ES-I3 (cell line): ENCODE data around the gene FAM168A.

Source experiments
- H3K36me3 ChIP-seq: 2 replicates; pipeline ENCODE4 v1.6.1; 2013; ENCODE audit warnings: mild to moderate bottlenecking, low read length, control low read depth, moderate library complexity; ENCODE audit not compliant: insufficient read depth
- H3K4me1 ChIP-seq: 2 replicates; pipeline ENCODE4 v1.6.1; 2013; ENCODE audit warnings: mild to moderate bottlenecking, control low read depth, low read length; ENCODE audit not compliant: insufficient read depth
- H3K9ac ChIP-seq: 2 replicates; pipeline ENCODE4 v1.6.1; 2013; ENCODE audit warnings: low read depth, mild to moderate bottlenecking, low read length, moderate library complexity
- H3K9me3 ChIP-seq: 2 replicates; pipeline ENCODE4 v1.6.1; 2013; ENCODE audit warnings: mild to moderate bottlenecking, low read length, moderate library complexity; ENCODE audit not compliant: control insufficient read depth, insufficient read depth

FAM168A gene

DNA sequence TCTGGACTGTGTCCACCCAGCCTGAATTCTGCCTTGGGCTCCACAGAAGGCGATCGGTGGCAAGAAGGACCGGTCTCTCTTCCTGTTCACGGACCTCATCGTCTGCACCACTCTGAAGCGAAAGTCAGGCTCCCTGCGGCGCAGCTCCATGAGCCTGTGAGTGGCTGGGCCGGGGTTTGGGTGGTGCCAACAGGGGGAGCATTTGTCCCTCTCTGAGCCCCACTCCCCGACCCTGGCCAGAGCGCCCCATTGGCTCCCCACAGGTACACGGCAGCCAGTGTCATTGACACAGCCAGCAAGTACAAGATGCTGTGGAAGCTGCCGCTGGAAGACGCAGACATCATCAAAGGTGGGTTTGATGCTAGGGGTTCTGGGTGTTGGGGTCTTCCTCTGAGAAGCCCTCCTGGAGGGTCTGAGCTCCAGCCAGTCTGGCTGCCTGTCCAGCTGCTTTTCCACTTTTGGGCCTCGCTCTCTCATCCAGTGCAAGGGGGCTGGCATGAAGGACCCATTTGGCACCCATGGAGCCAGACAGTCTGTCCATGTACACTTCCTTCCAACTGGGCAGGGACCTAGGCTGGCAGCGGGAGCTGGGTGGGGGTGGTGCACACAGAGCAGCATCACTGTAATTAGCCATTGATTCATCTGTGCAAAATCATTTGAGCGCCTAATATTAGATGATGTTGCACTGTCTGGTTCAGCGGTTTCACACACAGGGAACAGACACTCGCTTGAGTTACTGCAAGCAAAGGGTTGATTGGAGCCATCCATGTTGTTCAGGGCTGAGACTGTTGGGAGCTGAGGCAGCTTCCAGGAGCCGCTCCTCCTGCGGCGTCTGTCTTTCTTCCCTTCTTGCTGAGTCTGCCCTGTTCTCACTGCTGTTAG, 240.7 kb downstream of the FAM168A start:
- Histone ChIP-seq H3K36me3 (no peaks in the 10 kb centered on the region), H3K4me1 (no peaks in the 10 kb centered on the region; the same call in 1 of the 2 replicates), H3K9me3 (no peaks in the 10 kb centered on the region), H3K9ac (no peak overlapping the region)

DNA sequence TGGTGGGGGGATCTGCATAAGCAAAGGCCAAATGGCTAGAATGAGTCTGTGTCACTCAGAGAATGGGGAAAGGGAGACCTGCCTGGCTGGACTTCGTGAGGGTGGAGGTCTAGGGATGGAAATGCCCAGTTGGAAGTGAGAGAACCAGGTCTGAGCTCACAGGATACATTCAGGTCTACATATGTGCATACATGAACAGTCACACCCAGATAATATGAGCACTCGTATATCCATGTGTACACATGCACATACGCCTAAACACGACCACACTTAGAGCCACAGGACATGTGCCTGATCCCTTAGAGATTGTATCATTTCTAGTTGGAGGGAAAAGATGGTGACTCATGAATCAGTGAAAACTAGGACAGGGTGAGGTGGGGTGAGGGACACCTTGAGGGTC, 242.8 kb downstream of the FAM168A start:
- no peak overlapping the region for H3K9ac ChIP-seq
- no peaks in the 10 kb centered on the region for H3K4me1 ChIP-seq
- H3K9me3 ChIP-seq = no peaks in the 10 kb centered on the region
- H3K36me3 ChIP-seq = no peaks in the 10 kb centered on the region

DNA sequence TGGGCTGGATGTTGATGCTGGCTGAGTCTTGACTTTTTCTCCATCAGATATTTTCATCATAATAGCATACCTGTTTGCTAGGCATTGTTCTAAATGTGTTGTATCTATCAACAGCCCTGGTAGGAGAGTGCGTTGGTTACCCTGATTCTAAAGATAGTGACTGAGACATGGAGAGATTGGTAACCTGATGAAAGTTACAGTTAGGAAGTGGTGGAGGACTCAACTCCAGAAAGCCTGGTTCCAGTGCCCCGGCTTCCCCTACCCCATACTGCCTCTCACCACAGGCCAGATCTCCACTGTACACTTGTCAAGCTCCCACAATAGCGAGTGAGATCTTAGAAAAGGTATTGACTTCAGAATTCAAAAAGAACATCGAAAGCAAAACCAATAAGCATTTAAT, 244.5 kb downstream of the FAM168A start:
- Histone ChIP-seq H3K4me1 (no peaks in the 10 kb centered on the region), H3K9ac (no peak overlapping the region), H3K36me3 (no peaks in the 10 kb centered on the region), H3K9me3 (no peaks in the 10 kb centered on the region)

DNA sequence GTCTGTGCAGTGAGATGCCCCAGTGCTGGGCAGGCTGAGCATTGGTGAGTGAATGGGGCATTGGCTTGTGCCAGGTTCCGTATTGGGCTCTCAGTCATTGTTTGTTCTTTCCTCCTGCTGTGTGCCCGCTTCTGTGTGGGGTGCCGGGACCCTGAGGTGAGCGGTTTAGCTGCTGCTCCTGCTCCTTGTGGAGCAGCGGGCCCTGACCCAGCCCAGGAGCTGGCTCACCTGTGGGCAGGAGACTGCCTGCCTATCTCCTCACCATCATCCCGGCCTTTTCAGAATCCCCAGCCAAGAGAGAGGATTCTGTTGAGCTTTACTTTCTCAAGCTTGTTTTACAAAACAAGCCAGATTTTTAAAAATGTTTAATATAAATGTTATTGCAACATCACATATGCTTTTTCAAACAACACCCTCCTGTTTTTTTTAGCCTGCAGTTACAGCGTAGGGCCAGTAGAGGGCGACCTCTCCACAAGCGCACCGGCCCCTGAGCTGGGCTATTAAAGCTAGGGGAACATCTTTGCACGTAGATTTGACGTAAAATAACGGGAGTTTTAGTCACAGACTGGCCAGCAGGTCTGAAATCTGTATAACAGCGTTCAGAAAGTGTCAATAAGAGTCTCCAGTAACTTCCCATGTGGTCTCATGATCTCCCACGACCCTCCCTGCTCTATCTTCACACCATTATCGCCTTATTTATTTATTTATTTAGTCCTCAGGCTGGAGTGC, 246.8 kb downstream of the FAM168A start:
- no peak overlapping the region for H3K9ac ChIP-seq

More for the DNA sequence above, 246.8 kb downstream of the FAM168A start:
- no peaks in the 10 kb centered on the region for H3K9me3 ChIP-seq
- no peaks in the 10 kb centered on the region for H3K4me1 ChIP-seq
- no peaks in the 10 kb centered on the region for H3K36me3 ChIP-seq
